ENCODE data around the gene PCDHGB6.

DNA sequence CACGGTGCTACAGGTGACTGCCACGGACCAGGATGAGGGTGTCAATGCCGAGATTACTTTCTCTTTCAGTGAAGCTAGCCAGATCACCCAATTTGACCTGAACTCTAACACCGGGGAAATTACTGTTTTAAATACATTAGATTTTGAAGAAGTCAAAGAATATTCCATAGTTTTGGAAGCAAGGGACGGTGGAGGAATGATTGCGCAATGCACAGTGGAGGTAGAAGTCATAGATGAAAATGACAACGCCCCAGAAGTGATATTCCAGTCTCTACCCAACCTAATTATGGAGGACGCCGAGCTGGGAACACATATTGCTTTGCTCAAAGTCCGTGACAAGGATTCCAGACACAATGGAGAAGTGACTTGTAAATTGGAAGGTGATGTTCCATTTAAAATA lies 19.2 kb upstream of the PCDHGB6 start:
- no peak for TF ChIP-seq TAF1 (IDR thresholded peaks at IDR 0.05; ENCODE audit: borderline replicate concordance, low read depth, low read length)
- TF ChIP-seq POLR2A (IDR thresholded peaks at IDR 0.05; ENCODE audit: low read depth, low read length) = no peak
- no peak for TF ChIP-seq POLR2AphosphoS5 (IDR thresholded peaks at IDR 0.05; ENCODE audit: low read depth, low read length)
